DND-41 (cell line): ENCODE data around the gene DDX23.
"Not testable (repeated sequence)": the region's sequence is repeated elsewhere in the genome, so short reads cannot be mapped to it uniquely, and the experiment has no call there.

Experiments
- ATAC-seq: fragments of 200-7000 bp; cut with Tn5 transposase; 3 replicates; pipeline ENCODE4 v1.9.1; 2021; ENCODE audit warnings: low read depth; ENCODE audit not compliant: insufficient read depth
- DNase-seq: peaks from one replicate; pipeline ENCODE4 v3.0.0-alpha.2; 2020
- H2AFZ ChIP-seq: 2 replicates; pipeline ENCODE4 v1.6.0; 2012; ENCODE audit warnings: low read depth, low read length
- H3K27ac ChIP-seq: 2 replicates; pipeline ENCODE4 v1.5.1; 2012; ENCODE audit warnings: low read length, inconsistent platforms
- H3K27me3 ChIP-seq: fragments of 200-600 bp; sonication (generic); 2 replicates; pipeline ENCODE4 v1.6.0; 2012; ENCODE audit warnings: low read length, mild to moderate bottlenecking, inconsistent platforms; ENCODE audit not compliant: insufficient read depth, poor library complexity
- H3K36me3 ChIP-seq: 2 replicates; pipeline ENCODE4 v1.5.1; 2012; ENCODE audit warnings: low read length, inconsistent platforms; ENCODE audit not compliant: insufficient read depth
- H3K4me1 ChIP-seq: 2 replicates; pipeline ENCODE4 v1.5.1; 2012; ENCODE audit warnings: mild to moderate bottlenecking, low read length; ENCODE audit not compliant: insufficient read depth
- H3K4me2 ChIP-seq: 2 replicates; pipeline ENCODE4 v1.6.0; 2012; ENCODE audit warnings: mild to moderate bottlenecking, moderate library complexity, low read length, inconsistent platforms; ENCODE audit not compliant: insufficient read depth
- H3K4me3 ChIP-seq, 2 experiments: fragments of 200-600 bp in 1 of 2; shearing (Covaris generic) in 1 of 2; 2 replicates each; pipeline ENCODE4 v1.5.1; 2012 to 2016; ENCODE audit warnings: inconsistent platforms in 2 of 2, low read length in 2 of 2, mild to moderate bottlenecking in 2 of 2, low read depth in 1 of 2, moderate library complexity in 1 of 2
- H3K79me2 ChIP-seq: 2 replicates; pipeline ENCODE4 v1.6.0; 2012; ENCODE audit warnings: low read length, inconsistent platforms; ENCODE audit not compliant: insufficient read depth
- H3K9ac ChIP-seq: 2 replicates; pipeline ENCODE4 v1.6.0; 2012; ENCODE audit warnings: low read depth, mild to moderate bottlenecking, inconsistent platforms, low read length, moderate library complexity
- H3K9me3 ChIP-seq: 2 replicates; pipeline ENCODE4 v1.5.1; 2012; ENCODE audit warnings: low read length, moderate library complexity, mild to moderate bottlenecking, inconsistent platforms; ENCODE audit not compliant: insufficient read depth, severe bottlenecking
- H4K20me1 ChIP-seq: 2 replicates; pipeline ENCODE4 v1.6.0; 2012; ENCODE audit warnings: low read length; ENCODE audit not compliant: insufficient read depth
- CTCF ChIP-seq: IDR thresholded peaks from 2 replicates; pipeline ENCODE4 v1.5.1; 2012; ENCODE audit warnings: borderline replicate concordance, low read length, moderate library complexity, mild to moderate bottlenecking; ENCODE audit not compliant: poor library complexity, severe bottlenecking; ENCODE audit errors: extremely low read depth
- EZH2 ChIP-seq: IDR thresholded peaks from 3 replicates; pipeline ENCODE4 v1.6.1; 2012; ENCODE audit warnings: borderline replicate concordance, low read depth, mild to moderate bottlenecking, moderate library complexity, low read length, inconsistent platforms; ENCODE audit not compliant: severe bottlenecking

DDX23 gene

GRCh38 chr12:48863291-48863690, 11.3 kb upstream of the DDX23 start:
- Histone ChIP-seq H3K4me1 (peaks cover 20% of the 10 kb centered on the region), H3K4me2 (no peak overlapping the region), H4K20me1 (no peaks in the 10 kb centered on the region), H2AFZ (no peak overlapping the region), H3K27ac (no peak overlapping the region), H3K79me2 (no peaks in the 10 kb centered on the region), H3K4me3 (no peak overlapping the region), H3K9ac (no peak overlapping the region), H3K36me3 (no peaks in the 10 kb centered on the region), H3K27me3 (peaks cover 9% of the 10 kb centered on the region), H3K9me3 (no peaks in the 10 kb centered on the region)
- TF ChIP-seq CTCF: no peak
- TF ChIP-seq EZH2: no peak
- DNase-seq (no peak), ATAC-seq (no peak)

GRCh38 chr12:48862760-48863159, 10.8 kb upstream of the DDX23 start:
- Histone ChIP-seq H3K79me2 (no peaks in the 10 kb centered on the region), H3K27ac (no peak overlapping the region), H2AFZ (no peak overlapping the region), H4K20me1 (no peaks in the 10 kb centered on the region), H3K27me3 (peaks cover 9% of the 10 kb centered on the region), H3K9me3 (no peaks in the 10 kb centered on the region), H3K4me1 (peaks cover 20% of the 10 kb centered on the region), H3K4me2 (no peak overlapping the region), H3K4me3 (no peak overlapping the region), H3K9ac (no peak overlapping the region), H3K36me3 (no peaks in the 10 kb centered on the region)
- TF ChIP-seq EZH2 (no peak), CTCF (no peak)
- ATAC-seq (no peak), DNase-seq (no peak)

GRCh38 chr12:48861111-48861510, 9.1 kb upstream of the DDX23 start:
- no peaks in the 10 kb centered on the region for H3K9me3 ChIP-seq
- DNase-seq (no peak), ATAC-seq (no peak)
- peaks cover 9% of the 10 kb centered on the region for H3K27me3 ChIP-seq
- H3K4me2 ChIP-seq: no peak overlapping the region
- no peaks in the 10 kb centered on the region for H3K36me3 ChIP-seq
- no peak for TF ChIP-seq EZH2
- TF ChIP-seq CTCF: no peak
- no peak overlapping the region for H3K27ac ChIP-seq
- no peaks in the 10 kb centered on the region for H4K20me1 ChIP-seq
- no peaks in the 10 kb centered on the region for H3K79me2 ChIP-seq
- no peak overlapping the region for H3K9ac ChIP-seq
- no peak overlapping the region for H2AFZ ChIP-seq
- H3K4me3 ChIP-seq: no peak overlapping the region
- H3K4me1 ChIP-seq: peaks cover 18% of the 10 kb centered on the region

DNA sequence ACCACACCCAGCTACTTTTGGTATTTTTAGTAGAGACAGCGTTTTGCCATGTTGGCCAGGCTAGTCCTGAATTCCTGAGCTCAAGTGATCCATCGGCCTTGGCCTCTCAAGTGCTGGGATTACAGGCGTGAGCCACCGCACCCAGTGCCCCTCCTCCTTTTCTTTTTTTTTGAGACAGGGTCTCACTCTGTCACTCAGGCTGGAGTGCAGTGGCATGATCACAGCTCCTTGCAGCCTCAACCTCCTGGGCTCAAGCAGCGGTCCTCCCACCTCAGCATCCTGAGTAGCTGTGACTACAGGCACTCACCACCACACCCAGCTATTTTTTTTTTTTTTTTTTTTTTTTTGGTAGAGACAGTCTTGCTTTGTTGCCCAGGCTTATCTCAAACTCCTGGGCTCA, 8.3 kb upstream of the DDX23 start:
- H3K9me3 ChIP-seq, H3K36me3 ChIP-seq, DNase-seq, H4K20me1 ChIP-seq, H3K4me2 ChIP-seq, H3K27ac ChIP-seq, H2AFZ ChIP-seq, H3K79me2 ChIP-seq, ATAC-seq, H3K27me3 ChIP-seq, H3K4me3 ChIP-seq, H3K9ac ChIP-seq: not testable (repeated sequence)
- peaks cover 10% of the 10 kb centered on the region for H3K4me1 ChIP-seq
